GM06990 (cell line): ENCODE data around the gene NEU4.

ENCODE experiments used
- DNase-seq: peaks from one replicate; pipeline ENCODE4 v3.0.0-alpha.2; 2011; ENCODE audit not compliant: insufficient read length; ENCODE audit errors: extremely low read depth
- H3K27me3 ChIP-seq: replicated peaks from 2 replicates; pipeline ENCODE4 v1.6.0; 2011; ENCODE audit warnings: low read length; ENCODE audit not compliant: control insufficient read depth, insufficient read depth
- H3K36me3 ChIP-seq: 2 replicates; pipeline ENCODE4 v1.5.1; 2011; ENCODE audit warnings: low read length; ENCODE audit not compliant: control insufficient read depth, insufficient read depth
- H3K4me3 ChIP-seq: replicated peaks from 2 replicates; pipeline ENCODE4 v1.5.1; 2011; ENCODE audit warnings: low read depth, mild to moderate bottlenecking, control low read depth, low read length
- CTCF ChIP-seq: IDR thresholded peaks from 2 replicates; pipeline ENCODE4 v1.5.1; 2011; ENCODE audit warnings: low read length, control low read depth, mild to moderate bottlenecking, inconsistent platforms; ENCODE audit not compliant: insufficient read depth, poor library complexity, severe bottlenecking

Gene NEU4

DNA sequence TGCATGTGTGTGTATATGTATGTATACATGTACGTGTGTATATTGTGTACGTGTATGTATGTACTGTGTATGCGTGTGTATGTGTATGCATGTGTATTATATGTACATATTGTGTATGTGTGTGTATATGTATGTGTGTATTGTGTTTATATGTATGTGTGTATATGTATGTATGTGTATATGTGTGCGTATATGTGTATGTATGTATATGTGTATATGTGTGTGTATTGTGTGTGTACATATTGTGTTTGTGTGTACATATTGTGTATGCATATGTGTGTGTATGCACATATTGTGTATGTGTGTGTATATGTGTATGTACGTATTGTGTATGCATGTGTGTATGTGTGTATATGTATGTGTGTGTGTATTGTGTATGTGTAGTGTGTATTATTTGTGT is 15.6 kb upstream of the NEU4 start:
- TF ChIP-seq CTCF, result no peak
- no peak overlapping the region for H3K4me3 ChIP-seq
- H3K36me3 ChIP-seq, result no peaks in the 10 kb centered on the region
- DNase-seq, result no peak
- no peaks in the 10 kb centered on the region for H3K27me3 ChIP-seq

DNA sequence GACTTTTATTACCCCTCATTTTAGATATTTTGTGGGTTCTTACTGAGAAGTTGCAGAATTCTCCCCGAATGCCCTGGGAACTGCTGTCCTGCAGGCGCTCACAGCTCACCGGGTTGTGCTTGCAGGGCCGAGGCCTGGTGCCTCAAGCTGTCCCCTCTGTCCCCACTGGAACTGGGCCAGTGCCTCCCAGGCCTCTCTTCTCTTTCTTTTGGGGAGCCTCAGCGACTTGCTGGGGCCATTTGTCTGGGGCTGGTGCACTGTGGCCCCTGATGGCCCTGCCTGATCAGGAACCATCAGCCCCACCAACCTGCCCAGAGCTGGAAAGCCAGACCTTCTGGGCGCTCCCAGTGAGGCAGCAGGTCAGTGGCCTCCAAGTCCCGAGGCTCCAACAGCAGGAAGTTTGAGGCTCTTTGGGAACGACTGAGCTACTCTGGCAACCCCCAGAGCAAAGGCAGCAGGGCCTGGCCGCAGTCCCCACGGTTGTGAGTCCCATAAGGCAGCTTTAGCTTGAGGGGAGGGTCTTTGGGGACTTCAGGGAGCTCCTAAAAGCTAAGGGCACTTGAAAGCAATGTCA is 14.7 kb upstream of the NEU4 start:
- no peak for DNase-seq
- H3K36me3 ChIP-seq, result no peaks in the 10 kb centered on the region
- no peak for TF ChIP-seq CTCF

GRCh38 chr2:241795021-241795999 is 13.7 kb upstream of the NEU4 start:
- Histone ChIP-seq H3K27me3 (no peaks in the 10 kb centered on the region), H3K4me3 (no peak overlapping the region), H3K36me3 (no peaks in the 10 kb centered on the region)
- TF ChIP-seq CTCF, result no peak
- DNase-seq, result no peak

More for the DNA sequence above, 14.7 kb upstream of the NEU4 start:
- Histone ChIP-seq H3K27me3 (no peaks in the 10 kb centered on the region), H3K4me3 (no peak overlapping the region)

DNA sequence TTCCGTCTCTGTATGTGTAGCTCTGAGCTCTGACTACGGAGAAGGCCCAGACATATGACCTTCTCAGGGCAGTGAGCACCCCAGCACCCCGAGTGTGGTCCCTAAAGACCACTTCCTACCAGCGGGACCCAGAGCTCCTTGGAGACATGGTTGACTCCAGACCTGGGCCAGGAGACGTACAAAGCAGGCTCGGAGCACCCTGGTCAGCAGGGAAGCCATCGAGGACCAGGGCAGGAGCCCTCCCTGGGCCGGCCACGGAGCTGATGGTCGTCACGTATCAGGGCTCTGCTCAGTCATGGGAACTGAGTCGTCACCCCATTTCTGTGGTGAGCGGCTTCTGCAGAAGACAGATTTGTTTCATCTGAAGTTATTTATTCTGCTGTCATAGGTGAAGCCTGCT is 12.8 kb upstream of the NEU4 start:
- DNase-seq, result no peak
- no peaks in the 10 kb centered on the region for H3K27me3 ChIP-seq
- H3K4me3 ChIP-seq, result no peak overlapping the region
- no peak for TF ChIP-seq CTCF
- H3K36me3 ChIP-seq, result no peaks in the 10 kb centered on the region

DNA sequence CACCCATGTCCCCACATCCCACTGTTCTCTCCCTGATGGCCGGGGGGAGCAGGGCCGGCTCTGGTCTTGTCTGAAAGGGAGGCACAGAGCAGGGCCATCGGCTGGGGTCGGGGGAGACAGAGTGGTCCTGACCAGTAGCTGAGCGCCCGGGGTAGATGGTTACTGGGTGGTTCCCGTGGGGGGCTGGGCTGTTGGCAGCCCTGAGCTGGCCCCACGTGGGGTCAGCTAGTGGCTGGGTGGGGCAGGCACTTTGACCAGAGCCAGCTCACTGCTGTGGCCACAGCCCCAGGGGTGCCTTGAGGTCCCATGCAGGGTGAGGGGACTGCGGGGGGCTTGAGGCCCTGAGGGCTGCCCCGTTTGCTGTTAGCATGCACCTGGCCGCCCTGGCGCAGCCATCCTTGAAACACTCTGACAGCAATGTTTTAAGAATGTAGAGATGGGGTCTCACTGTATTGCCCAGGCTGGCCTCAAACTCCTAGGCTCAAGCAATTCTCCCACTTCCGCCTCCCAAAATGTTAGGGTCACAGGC is 12.3 kb upstream of the NEU4 start:
- no peak overlapping the region for H3K4me3 ChIP-seq
- DNase-seq, result no peak
- no peaks in the 10 kb centered on the region for H3K36me3 ChIP-seq
- TF ChIP-seq CTCF, result no peak
- H3K27me3 ChIP-seq, result no peaks in the 10 kb centered on the region
